Measurements from ENCODE around the gene TADA3.

DNA sequence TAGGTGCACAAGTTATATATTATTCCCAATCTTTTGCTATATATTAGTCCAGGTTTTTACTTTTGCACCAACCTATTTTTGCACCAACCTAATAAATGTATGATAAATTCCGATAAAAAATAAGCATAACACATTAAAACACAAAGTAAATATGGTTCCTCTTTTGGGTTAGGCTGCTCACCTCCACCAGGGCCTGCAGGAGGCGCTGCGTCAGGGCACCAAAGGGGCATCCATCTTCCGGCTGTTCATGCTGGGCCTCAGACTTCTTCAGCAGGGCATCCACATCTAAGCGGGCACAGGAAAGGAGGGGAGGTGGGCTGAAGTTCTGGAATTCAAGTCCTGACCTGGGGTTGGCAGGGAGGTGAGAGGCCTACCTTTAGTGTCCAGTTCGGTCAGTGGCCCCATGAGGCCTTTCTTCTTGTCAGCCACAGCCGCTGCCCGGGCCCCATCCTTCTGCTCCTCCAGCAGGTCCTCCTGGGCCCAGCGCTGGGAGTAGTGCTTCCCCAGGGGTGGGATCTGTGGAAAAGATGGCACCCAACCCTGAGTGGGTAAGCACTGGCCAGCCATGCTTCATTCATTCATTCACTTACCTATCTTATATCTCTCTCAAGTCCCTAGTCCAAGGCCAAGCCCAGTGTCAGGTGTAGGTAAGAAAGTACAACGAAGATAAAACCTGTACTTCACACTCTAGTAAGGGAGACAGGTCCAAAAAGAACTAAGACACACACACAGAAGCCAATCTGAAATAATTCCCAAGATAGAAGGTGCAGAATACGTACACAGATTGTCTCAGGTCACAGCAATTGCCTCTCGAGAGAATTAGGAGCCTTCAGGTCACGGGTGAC lies 5.2 kb downstream of the TADA3 start:
- TF ChIP-seq, protein P1, sequence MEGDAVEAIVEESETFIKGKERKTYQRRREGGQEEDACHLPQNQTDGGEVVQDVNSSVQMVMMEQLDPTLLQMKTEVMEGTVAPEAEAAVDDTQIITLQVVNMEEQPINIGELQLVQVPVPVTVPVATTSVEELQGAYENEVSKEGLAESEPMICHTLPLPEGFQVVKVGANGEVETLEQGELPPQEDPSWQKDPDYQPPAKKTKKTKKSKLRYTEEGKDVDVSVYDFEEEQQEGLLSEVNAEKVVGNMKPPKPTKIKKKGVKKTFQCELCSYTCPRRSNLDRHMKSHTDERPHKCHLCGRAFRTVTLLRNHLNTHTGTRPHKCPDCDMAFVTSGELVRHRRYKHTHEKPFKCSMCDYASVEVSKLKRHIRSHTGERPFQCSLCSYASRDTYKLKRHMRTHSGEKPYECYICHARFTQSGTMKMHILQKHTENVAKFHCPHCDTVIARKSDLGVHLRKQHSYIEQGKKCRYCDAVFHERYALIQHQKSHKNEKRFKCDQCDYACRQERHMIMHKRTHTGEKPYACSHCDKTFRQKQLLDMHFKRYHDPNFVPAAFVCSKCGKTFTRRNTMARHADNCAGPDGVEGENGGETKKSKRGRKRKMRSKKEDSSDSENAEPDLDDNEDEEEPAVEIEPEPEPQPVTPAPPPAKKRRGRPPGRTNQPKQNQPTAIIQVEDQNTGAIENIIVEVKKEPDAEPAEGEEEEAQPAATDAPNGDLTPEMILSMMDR (IDR thresholded peaks at IDR 0.05) = no peak
- TF ChIP-seq POLR2AphosphoS5 (IDR thresholded peaks at IDR 0.05; ENCODE audit: insufficient read depth in 1 of 2, low read depth in 1 of 2) (no peak), POLR2A (IDR thresholded peaks at IDR 0.05) (no peak)

Data from vagina (tissue), 2 donors.